Chondrocyte (in vitro differentiated cells): Measurements from ENCODE around the gene LAMC3. TPM values are rescaled to one million over a fixed set of nuclear protein-coding genes. Genes with fewer than 3 reads are reported as not detected.

ENCODE experiments used
- DNase-seq: peaks from one replicate; pipeline ENCODE4 v3.0.0; 2021; ENCODE audit warnings: mixed read lengths, low spot score
- H3K27ac Mint-ChIP-seq: one replicate; pipeline ENCODE4 v1.8.0; 2021; ENCODE audit warnings: mild to moderate bottlenecking, moderate library complexity, mixed read lengths; ENCODE audit not compliant: unreplicated experiment
- H3K27me3 Mint-ChIP-seq: 2 replicates; pipeline ENCODE4 v1.8.0; 2021; ENCODE audit warnings: low read depth, mixed read lengths
- H3K36me3 Mint-ChIP-seq: 2 replicates; pipeline ENCODE4 v1.8.0; 2021; ENCODE audit warnings: low read depth, mixed read lengths
- H3K4me1 Mint-ChIP-seq: 2 replicates; pipeline ENCODE4 v1.8.0; 2021; ENCODE audit warnings: low read depth, mild to moderate bottlenecking, mixed read lengths
- H3K4me3 Mint-ChIP-seq: one replicate; pipeline ENCODE4 v1.8.0; 2021; ENCODE audit warnings: mild to moderate bottlenecking, moderate library complexity, mixed read lengths; ENCODE audit not compliant: unreplicated experiment
- H3K9me3 Mint-ChIP-seq: 2 replicates; pipeline ENCODE4 v1.8.0; 2021; ENCODE audit warnings: low read depth, mixed read lengths
- CTCF ChIP-seq: fragments of 200-600 bp; sonication (generic); IDR thresholded peaks from 2 replicates; pipeline ENCODE4 v1.5.0; 2021; ENCODE audit warnings: antibody characterized with exemption, mild to moderate bottlenecking, moderate library complexity
- total RNA-seq: library from RNA; stranded (reverse); gene quantifications from 3 replicates; pipeline ENCODE4 v1.2.1, GENCODE V29; 2021

LAMC3 gene
- total RNA-seq, 1 donor from 2014 or later: 1.2 TPM

DNA sequence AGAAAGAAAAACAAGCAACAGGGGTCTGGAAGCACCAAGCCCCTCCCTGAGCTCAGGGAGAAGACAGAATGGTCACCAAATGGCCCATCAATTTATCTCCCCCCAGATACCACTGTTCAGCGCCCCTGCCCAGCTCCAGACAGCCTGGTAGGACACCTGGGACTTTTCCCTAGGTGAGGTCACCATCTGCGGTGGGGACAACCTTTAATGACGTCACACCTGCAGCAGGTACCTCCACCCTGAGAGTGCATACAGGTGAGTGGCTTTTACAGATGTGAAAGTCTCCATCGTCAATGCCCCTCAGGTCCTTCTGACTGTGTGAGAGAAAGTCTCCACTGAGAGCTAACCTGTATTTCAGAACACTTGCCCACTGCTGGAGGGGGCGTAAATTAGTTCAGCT, 34.3 kb upstream of the LAMC3 start:
- no peaks in the 10 kb centered on the region for H3K9me3 Mint-ChIP-seq
- H3K27ac Mint-ChIP-seq: no peak overlapping the region

DNA sequence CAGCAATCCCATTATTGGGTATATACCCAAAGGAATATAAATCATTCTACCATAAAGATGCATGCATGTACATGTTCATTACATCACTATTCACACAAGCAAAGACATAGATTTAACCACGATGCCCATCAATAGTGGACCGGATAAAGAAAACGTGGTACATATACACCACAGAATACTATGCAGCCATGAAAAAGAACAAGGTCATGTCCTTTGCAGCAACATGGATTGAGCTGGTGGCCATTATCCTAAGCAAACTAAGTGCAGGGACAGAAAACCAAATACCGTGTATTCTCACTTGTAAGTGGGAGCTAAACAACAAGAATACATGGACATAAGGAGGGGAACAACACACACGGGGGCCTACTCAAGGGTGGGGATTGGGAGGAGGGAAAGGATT, 33.8 kb upstream of the LAMC3 start:
- DNase-seq: no peak
- Mint-ChIP-seq H3K27me3 (peaks cover 25% of the 10 kb centered on the region), H3K36me3 (no peaks in the 10 kb centered on the region), H3K4me3 (no peak overlapping the region), H3K9me3 (no peaks in the 10 kb centered on the region), H3K27ac (no peak overlapping the region), H3K4me1 (no peaks in the 10 kb centered on the region)
- no peak for TF ChIP-seq CTCF

More for the DNA sequence above, 34.3 kb upstream of the LAMC3 start:
- TF ChIP-seq CTCF: no peak
- no peak for DNase-seq
- H3K4me1 Mint-ChIP-seq: no peaks in the 10 kb centered on the region
- no peak overlapping the region for H3K4me3 Mint-ChIP-seq
- H3K27me3 Mint-ChIP-seq: peaks cover 23% of the 10 kb centered on the region
- H3K36me3 Mint-ChIP-seq: no peaks in the 10 kb centered on the region

DNA sequence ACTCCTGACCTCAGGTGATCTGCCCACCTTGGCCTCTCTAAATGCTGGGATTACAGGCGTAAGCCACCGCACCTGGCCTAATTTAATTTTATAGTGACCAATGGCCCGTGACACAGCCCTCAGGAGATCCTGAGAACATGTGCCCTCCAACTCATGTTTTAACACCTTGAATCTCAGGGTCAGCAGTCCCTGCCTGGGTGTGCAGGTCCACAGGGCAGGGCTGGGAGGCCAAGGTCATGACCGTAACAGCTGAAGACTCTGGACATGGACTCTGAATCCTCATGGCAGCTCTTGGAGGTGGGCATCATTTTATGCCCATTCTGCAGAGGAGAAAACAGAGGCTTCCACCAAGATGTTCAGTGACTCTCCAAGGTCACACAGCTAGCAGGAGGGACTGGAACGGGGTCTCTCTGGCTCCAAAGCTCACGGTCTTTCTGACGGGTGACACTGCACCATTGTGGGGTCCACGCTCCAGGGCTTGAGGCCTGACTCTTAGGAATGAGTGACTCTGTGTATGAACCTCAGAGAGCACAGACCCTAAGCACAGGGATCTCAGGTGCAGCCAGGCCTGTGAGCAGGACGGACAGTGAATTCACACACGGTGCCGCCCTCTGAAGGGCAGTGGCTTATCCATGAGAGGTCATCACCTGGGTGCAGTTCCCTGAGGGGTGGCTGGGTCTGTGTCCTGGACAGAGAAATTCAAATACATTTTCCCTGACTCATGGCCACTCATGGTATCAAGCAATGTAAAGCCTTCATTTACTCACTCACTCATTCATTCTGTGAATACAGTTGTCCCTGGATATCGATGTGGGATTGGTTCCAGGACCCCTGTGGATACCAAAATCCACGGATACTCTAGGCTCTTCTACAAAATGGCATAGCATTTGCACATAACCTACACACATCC, 32.8 kb upstream of the LAMC3 start:
- Mint-ChIP-seq H3K4me1 (no peaks in the 10 kb centered on the region), H3K27me3 (peaks cover 27% of the 10 kb centered on the region), H3K4me3 (no peak overlapping the region), H3K36me3 (no peaks in the 10 kb centered on the region), H3K27ac (no peak overlapping the region), H3K9me3 (no peaks in the 10 kb centered on the region)
- TF ChIP-seq CTCF: no peak
- no peak for DNase-seq

- Mint-ChIP-seq H3K4me3 (no peak overlapping the region), H3K4me1 (no peaks in the 10 kb centered on the region), H3K27ac (no peak overlapping the region), H3K36me3 (no peaks in the 10 kb centered on the region), H3K9me3 (no peaks in the 10 kb centered on the region), H3K27me3 (peaks cover 15% of the 10 kb centered on the region)
- no peak for TF ChIP-seq CTCF
- no peak for DNase-seq
These were observed 31.2 kb upstream of the LAMC3 start for GRCh38 chr9:130977811-130978221.

- DNase-seq: no peak
- Mint-ChIP-seq H3K4me3 (no peak overlapping the region), H3K27me3 (peaks cover 7% of the 10 kb centered on the region), H3K36me3 (no peaks in the 10 kb centered on the region), H3K9me3 (no peaks in the 10 kb centered on the region), H3K27ac (no peak overlapping the region), H3K4me1 (no peaks in the 10 kb centered on the region)
- TF ChIP-seq CTCF: no peak
These were observed 29.2 kb upstream of the LAMC3 start for GRCh38 chr9:130979591-130980385.
